LNCaP clone FGC (cell line): ENCODE measurements around the gene GRIK1.

Source experiments
- DNase-seq: peaks from one replicate; pipeline ENCODE4 v3.0.0-alpha.2; 2011; ENCODE audit warnings: low read depth
- H3K4me3 ChIP-seq: 2 replicates; pipeline ENCODE4 v1.5.1; 2011; ENCODE audit warnings: mild to moderate bottlenecking, low read depth, low read length, control low read depth
- TF ChIP-seq, protein P1 (sequence below): IDR thresholded peaks from 2 replicates; pipeline ENCODE4 v1.5.1; 2012; ENCODE audit warnings: mild to moderate bottlenecking; ENCODE audit not compliant: control insufficient read depth, insufficient read depth; ENCODE audit errors: extremely low read depth

GRIK1 gene

DNA sequence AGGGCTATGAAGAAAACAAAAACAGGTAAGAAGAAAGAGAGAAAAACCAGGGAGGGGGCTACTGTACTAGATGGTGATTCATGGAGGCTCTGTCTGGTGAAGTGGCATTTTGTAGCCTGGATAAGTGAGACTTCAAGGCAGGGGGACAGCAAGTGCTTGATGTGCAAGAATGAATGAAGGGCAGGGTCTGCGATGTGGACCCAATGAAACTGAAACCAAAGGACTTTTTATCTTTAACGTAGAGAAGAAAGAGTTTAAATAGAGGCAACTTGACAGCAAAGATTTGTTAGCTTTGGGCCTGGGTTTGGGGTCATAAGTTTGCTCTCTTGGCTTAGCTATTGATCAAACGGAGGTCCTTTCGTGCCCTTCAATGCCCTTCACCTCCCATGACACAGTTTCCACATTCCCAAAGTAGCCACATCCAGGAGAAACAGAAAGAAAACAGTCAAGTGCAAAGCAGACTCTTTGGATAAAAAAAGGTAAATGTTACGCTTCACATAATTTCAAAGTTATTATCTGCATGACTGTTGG is 291.0 kb downstream of the GRIK1 start:
- no peak overlapping the region for H3K4me3 ChIP-seq
- DNase-seq = no peak
- TF ChIP-seq, protein P1, sequence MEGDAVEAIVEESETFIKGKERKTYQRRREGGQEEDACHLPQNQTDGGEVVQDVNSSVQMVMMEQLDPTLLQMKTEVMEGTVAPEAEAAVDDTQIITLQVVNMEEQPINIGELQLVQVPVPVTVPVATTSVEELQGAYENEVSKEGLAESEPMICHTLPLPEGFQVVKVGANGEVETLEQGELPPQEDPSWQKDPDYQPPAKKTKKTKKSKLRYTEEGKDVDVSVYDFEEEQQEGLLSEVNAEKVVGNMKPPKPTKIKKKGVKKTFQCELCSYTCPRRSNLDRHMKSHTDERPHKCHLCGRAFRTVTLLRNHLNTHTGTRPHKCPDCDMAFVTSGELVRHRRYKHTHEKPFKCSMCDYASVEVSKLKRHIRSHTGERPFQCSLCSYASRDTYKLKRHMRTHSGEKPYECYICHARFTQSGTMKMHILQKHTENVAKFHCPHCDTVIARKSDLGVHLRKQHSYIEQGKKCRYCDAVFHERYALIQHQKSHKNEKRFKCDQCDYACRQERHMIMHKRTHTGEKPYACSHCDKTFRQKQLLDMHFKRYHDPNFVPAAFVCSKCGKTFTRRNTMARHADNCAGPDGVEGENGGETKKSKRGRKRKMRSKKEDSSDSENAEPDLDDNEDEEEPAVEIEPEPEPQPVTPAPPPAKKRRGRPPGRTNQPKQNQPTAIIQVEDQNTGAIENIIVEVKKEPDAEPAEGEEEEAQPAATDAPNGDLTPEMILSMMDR = no peak

DNA sequence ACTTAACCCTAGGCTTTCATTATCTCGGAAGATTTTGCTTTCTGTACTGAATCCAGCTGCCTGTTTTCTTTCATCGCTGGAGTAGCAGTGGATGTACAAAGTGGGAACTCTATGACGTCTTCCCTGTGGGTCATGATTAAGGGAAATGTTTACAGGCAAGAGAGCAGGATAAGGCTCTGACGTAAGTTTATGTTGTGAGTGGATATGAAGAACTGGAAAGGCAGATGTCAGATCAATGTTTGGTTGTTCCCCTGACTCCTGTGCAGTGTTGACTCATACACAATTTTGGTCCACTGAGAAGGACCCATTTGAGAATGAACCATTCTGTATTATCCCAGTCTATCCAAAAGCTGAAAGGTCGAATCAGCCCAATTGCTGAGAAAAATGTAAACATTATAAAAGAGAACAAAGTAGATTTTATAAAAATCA is 292.4 kb downstream of the GRIK1 start:
- no peak overlapping the region for H3K4me3 ChIP-seq
- no peak for DNase-seq
- TF ChIP-seq, protein P1 = no peak

DNA sequence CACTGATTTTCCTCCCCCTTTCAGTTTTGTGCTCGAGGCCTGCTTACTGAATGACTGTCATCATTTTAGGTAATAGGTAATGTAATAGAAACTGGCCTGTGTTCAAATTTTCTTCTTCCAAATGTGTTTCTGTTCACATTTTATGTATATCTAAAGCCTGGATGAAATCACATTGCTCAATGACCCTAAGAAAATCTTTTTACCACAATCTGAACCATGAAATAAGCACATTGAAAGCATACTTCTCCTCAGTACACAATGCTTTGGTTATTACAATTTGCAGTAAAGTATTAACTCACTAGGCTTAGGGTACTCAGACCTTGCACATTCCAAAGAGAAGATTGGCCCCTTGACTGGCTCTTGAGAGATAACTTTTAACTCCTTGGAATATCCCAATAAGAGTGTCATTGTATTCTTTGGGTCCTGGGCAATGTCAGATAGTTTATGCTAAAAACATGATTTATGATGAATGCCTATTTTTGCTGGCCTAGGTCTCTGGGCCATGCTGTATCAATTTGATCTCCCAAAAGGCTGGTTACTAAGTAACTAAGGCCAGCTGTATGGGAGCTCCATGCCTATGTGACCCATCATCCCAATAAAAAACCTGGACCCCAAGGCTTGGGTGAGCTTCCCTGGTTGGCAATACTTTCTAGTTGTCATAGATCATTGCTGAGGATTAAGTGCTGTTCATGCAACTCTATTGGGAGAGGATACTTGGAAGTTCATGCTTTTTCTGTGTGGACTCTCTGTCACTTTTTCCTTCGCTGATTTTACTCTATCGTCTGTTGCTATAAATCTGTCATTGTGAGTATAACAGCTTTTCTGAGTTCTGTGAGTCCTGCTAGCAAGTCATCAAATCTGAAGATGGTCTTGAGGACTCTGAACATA is 293.9 kb downstream of the GRIK1 start:
- H3K4me3 ChIP-seq = no peak overlapping the region
- DNase-seq = no peak
- TF ChIP-seq, protein P1 = no peak

DNA sequence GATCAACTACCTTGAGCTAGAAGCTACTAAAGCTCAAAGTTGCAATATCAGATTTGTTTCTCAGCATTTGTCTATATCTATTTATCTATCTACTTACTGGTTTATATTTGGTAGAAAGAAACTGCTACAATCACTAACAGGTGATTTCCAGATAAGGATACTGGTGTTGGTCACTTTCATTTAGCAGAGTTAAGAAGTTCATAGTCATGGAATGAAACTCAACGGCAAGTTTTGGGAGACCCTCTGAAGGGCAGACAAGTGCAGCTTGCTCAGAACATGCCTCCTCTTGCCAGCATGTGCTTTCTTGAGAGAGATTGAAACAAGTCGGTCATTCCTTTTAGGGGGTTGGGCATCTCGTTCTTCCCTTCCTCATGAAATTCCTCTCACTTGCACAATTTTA is 296.5 kb downstream of the GRIK1 start:
- TF ChIP-seq, protein P1 = no peak
- no peak overlapping the region for H3K4me3 ChIP-seq
- DNase-seq = no peak

DNA sequence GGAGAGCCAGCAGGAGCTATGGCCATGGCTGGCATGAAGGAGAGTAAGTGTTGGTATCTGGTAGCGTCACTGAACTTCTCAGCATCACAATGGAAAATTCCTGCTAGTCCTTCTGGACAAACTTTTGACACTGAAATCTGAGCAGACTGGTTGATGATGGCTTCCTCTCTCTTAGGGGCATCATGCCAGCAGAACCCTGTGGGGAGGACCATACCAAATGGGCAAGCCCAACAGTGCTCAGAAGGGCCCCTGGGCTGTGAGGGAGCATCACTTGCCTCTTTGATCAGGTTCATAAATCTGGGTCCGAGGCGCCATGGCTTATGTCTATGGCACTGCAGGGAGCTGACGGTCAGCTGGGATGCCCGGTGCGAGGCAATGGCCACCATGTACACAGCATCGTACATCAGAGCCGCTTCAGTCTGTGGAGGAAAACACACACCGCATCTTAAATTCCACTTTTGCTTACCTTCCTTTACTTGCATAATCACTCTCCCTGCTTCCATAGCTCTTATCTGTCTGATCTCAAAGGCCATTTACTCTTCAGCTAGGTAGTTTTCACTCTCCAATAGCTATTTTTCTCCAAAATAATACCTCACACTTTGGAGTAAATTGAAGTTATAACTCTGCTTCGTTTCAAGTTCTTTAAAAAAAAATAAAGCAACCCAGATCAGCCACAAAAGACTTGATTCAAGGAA is 297.1 kb downstream of the GRIK1 start:
- no peak overlapping the region for H3K4me3 ChIP-seq
- no peak for DNase-seq
- TF ChIP-seq, protein P1 = no peak

DNA sequence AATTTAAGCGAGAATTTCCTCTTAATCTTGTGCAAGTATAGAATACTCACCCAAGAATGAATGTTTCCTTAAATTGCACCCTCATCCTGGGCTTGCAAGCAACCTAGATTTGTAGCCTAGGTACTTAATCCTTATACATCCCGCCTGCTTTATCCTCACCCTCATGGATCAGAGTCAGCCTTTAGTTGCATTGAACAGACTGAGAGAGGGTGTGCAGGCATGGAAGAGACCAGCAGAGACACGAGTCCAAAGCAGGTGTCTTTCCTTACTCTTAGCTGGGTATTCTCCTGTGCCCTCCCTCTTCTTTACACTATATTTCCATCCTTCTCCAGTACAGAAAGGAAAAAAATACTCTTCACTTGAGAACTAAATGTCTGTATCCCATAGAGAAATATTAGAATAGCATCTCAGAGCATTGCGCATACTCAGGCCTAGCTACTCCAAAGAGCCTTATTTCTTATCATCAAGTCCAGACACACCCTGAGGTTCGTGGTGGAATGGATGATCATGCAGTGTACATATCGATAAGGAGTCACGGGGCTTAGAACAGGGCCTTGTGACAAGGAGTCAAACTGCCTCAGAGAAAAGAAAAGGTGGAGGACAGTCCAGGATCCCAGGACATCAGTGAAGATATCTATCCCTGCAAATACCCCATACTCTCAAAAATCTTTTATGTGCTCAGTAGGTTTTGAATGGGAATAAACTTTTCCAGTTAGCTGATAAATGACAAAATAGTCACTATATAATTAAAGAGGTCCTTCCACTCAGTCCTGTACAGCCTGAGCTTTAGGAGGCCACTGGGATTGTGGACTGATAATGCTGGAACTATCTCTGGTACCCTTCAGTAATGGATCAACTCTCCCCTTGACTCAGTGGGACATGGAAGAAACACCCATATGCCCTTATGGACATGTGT is 297.9 kb downstream of the GRIK1 start:
- TF ChIP-seq, protein P1 = no peak
- no peak overlapping the region for H3K4me3 ChIP-seq
- no peak for DNase-seq
